GM23338 (cell line): Measurements from ENCODE around the gene FSD1. TPM values are rescaled to one million over a fixed set of nuclear protein-coding genes. Genes with fewer than 3 reads are reported as not detected.

ENCODE experiments used
- ATAC-seq: fragments of 200-7000 bp; cut with Tn5 transposase; 3 replicates; pipeline ENCODE4 v1.9.1; 2020
- DNase-seq: peaks from one replicate; pipeline ENCODE4 v3.0.0-alpha.2; 2015; ENCODE audit warnings: low spot score
- H2AFZ ChIP-seq: fragments of 200-600 bp; sonication (generic); 2 replicates; pipeline ENCODE4 v1.8.0; 2016; ENCODE audit warnings: antibody characterized with exemption, mild to moderate bottlenecking, moderate library complexity
- H3F3A ChIP-seq: fragments of 200-600 bp; sonication (generic); replicated peaks from 2 replicates; pipeline ENCODE4 v1.8.0; 2017; ENCODE audit warnings: antibody characterized with exemption, mixed run types, low read depth
- H3K27ac ChIP-seq: fragments of 200-600 bp; sonication (generic); 2 replicates; pipeline ENCODE4 v1.6.1; 2016; ENCODE audit warnings: low read depth
- H3K27me3 ChIP-seq: fragments of 200-600 bp; sonication (generic); 2 replicates; pipeline ENCODE4 v1.8.0; 2016; ENCODE audit warnings: mild to moderate bottlenecking, mixed run types, moderate library complexity; ENCODE audit not compliant: insufficient read depth
- H3K36me3 ChIP-seq: fragments of 200-600 bp; sonication (generic); 2 replicates; pipeline ENCODE4 v1.8.0; 2016; ENCODE audit warnings: mild to moderate bottlenecking; ENCODE audit not compliant: insufficient read depth
- H3K4me1 ChIP-seq: fragments of 200-600 bp; sonication (generic); 2 replicates; pipeline ENCODE4 v1.8.0; 2016; ENCODE audit warnings: mild to moderate bottlenecking, moderate library complexity; ENCODE audit not compliant: insufficient read depth
- H3K4me2 ChIP-seq: fragments of 200-600 bp; sonication (generic); 2 replicates; pipeline ENCODE4 v1.7.1; 2017; ENCODE audit warnings: mixed run types
- H3K4me3 ChIP-seq: fragments of 200-600 bp; sonication (generic); 2 replicates; pipeline ENCODE4 v1.6.1; 2016; ENCODE audit warnings: mixed run types
- H3K79me2 ChIP-seq: fragments of 200-600 bp; sonication (generic); replicated peaks from 2 replicates; pipeline ENCODE4 v1.8.0; 2017; ENCODE audit warnings: mild to moderate bottlenecking; ENCODE audit not compliant: insufficient read depth
- H3K9me2 ChIP-seq: fragments of 200-600 bp; sonication (generic); 2 replicates; pipeline ENCODE4 v1.8.0; 2017; ENCODE audit not compliant: insufficient read depth
- H4K20me1 ChIP-seq: fragments of 200-600 bp; sonication (generic); replicated peaks from 2 replicates; pipeline ENCODE4 v1.8.0; 2017; ENCODE audit warnings: mild to moderate bottlenecking; ENCODE audit not compliant: insufficient read depth
- H3K27ac Mint-ChIP-seq: 2 replicates; pipeline ENCODE4 v1.8.0; 2020; ENCODE audit warnings: inconsistent platforms, mild to moderate bottlenecking, moderate library complexity, mixed read lengths
- H3K27me3 Mint-ChIP-seq: 3 replicates; pipeline ENCODE4 v1.8.0; 2022; ENCODE audit warnings: low read depth, mild to moderate bottlenecking, moderate library complexity, mixed read lengths, inconsistent platforms; ENCODE audit not compliant: insufficient read depth, poor library complexity
- H3K36me3 Mint-ChIP-seq: 3 replicates; pipeline ENCODE4 v1.8.0; 2021; ENCODE audit warnings: low read depth, mild to moderate bottlenecking, inconsistent platforms, moderate library complexity, mixed read lengths
- H3K4me1 Mint-ChIP-seq: 3 replicates; pipeline ENCODE4 v1.8.0; 2020; ENCODE audit warnings: mild to moderate bottlenecking, inconsistent platforms, mixed read lengths
- H3K4me3 Mint-ChIP-seq: 3 replicates; pipeline ENCODE4 v1.8.0; 2021; ENCODE audit warnings: moderate library complexity, mild to moderate bottlenecking, inconsistent platforms, mixed read lengths
- H3K9me3 Mint-ChIP-seq: 3 replicates; pipeline ENCODE4 v1.8.0; 2020; ENCODE audit warnings: moderate library complexity, mild to moderate bottlenecking, inconsistent platforms, mixed read lengths
- CREB1 ChIP-seq: fragments of 250-450 bp; sonication (Bioruptor Pico); IDR thresholded peaks from 2 replicates; pipeline ENCODE4 v1.5.0; 2020; ENCODE audit warnings: low read depth, mild to moderate bottlenecking, moderate library complexity
- EZH2 ChIP-seq: fragments of 200-600 bp; sonication (generic); IDR thresholded peaks from one replicate; pipeline ENCODE4 v1.8.0; 2017; ENCODE audit warnings: antibody characterized with exemption, mild to moderate bottlenecking, low read depth; ENCODE audit not compliant: unreplicated experiment
- EZH2phosphoT487 ChIP-seq: fragments of 200-600 bp; sonication (generic); IDR thresholded peaks from one replicate; pipeline ENCODE4 v1.8.1; 2018; ENCODE audit warnings: antibody characterized with exemption; ENCODE audit not compliant: unreplicated experiment
- JUNB ChIP-seq: IDR thresholded peaks from one replicate; pipeline ENCODE4 v1.6.1; 2016; ENCODE audit warnings: antibody characterized with exemption; ENCODE audit not compliant: unreplicated experiment
- NANOG ChIP-seq: IDR thresholded peaks from 2 replicates; pipeline ENCODE4 v1.6.1; 2016; ENCODE audit warnings: antibody characterized with exemption, borderline replicate concordance
- POLR2AphosphoS5 ChIP-seq: IDR thresholded peaks from 2 replicates; pipeline ENCODE4 v1.6.1; 2016; ENCODE audit warnings: antibody characterized with exemption, low read depth
- STAT1 ChIP-seq: IDR thresholded peaks from one replicate; pipeline ENCODE4 v1.6.1; 2016; ENCODE audit warnings: antibody characterized with exemption; ENCODE audit not compliant: unreplicated experiment
- ZNF114 ChIP-seq: fragments of 250-450 bp; sonication (Bioruptor Pico); IDR thresholded peaks from 2 replicates; pipeline ENCODE4 v1.5.0; 2020; ENCODE audit warnings: mild to moderate bottlenecking, moderate library complexity
- ZNF331 ChIP-seq: fragments of 250-450 bp; sonication (Bioruptor Pico); IDR thresholded peaks from 2 replicates; pipeline ENCODE4 v1.5.0; 2020; ENCODE audit warnings: low read depth, mild to moderate bottlenecking, moderate library complexity
- polyA plus RNA-seq: library from polyadenylated mRNA; unstranded; fragments of >200 nt; fragmentation: Nextera tagmentation; extraction: Ambion mirVana; gene quantifications from 2 replicates; pipeline ENCODE4 v1.2.1, GENCODE V29; 2016
- total RNA-seq: library from RNA; depleted of rRNA; stranded (reverse); fragments of >200 nt; shearing (Covaris generic); gene quantifications from 2 replicates; pipeline ENCODE4 v1.2.3, GENCODE V29; 2014
- TF ChIP-seq, protein P1 (sequence below): IDR thresholded peaks from 2 replicates; pipeline ENCODE4 v1.6.1; 2016; ENCODE audit warnings: antibody characterized with exemption
- TF ChIP-seq, protein P2 (sequence below): IDR thresholded peaks from one replicate; pipeline ENCODE4 v1.6.1; 2018; ENCODE audit warnings: antibody characterized with exemption; ENCODE audit not compliant: unreplicated experiment
- TF ChIP-seq, protein P3 (sequence below): fragments of 250-450 bp; sonication (Bioruptor Pico); IDR thresholded peaks from 2 replicates; pipeline ENCODE4 v1.5.0; 2020; ENCODE audit warnings: mild to moderate bottlenecking, moderate library complexity
- TF ChIP-seq, protein P4 (sequence below), 2 experiments: fragments of 200-600 bp in 1 of 2; sonication (generic) in 1 of 2; conservative IDR thresholded peaks; 2 replicates each; pipeline versions ENCODE4 v1.5.1 to v1.6.1; 2016 to 2017; ENCODE audit warnings: antibody characterized with exemption in 2 of 2, low read depth in 2 of 2, mild to moderate bottlenecking in 2 of 2, moderate library complexity in 1 of 2

FSD1 gene
- total and polyA plus RNA-seq, 2 experiments from 2014 or later: 50.7 to 82.9 TPM

DNA sequence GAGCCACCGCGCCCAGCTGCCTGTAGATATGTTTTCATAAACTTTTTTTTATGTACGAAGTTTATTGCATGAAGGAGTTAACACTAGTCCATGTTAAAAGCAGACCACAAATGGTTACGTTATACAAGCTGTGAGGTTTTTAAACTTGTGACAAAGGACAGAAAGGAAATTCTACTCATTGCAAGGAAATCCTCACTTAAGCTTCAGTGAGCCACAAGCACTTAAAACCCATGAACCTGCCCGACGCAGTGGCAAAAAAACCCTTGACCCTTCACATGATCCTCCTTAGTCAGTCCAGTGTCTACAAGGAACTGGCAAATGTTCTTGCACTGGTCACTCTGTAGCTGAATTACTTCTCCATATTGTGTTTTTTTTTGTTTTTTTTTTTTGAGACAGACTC lies 43.1 kb downstream of the FSD1 start:
- Histone ChIP-seq H3F3A (peaks cover 14% of the 10 kb centered on the region; the same call in 1 of the 2 replicates), H3K4me2 (no peak overlapping the region), H3K27me3 (no peaks in the 10 kb centered on the region), H4K20me1 (peaks cover 6% of the 10 kb centered on the region), H3K4me3 (no peak overlapping the region), H3K27ac (no peak overlapping the region), H3K79me2 (0 out of 2 replicates have a peak, but pooled peaks cover 5% of the 10 kb centered on the region), H2AFZ (no peak overlapping the region), H3K4me1 (no peaks in the 10 kb centered on the region), H3K36me3 (no peaks in the 10 kb centered on the region; the same call in 1 of the 2 replicates), H3K9me2 (no peaks in the 10 kb centered on the region)
- Mint-ChIP-seq H3K27me3 (peaks cover 19% of the 10 kb centered on the region), H3K9me3 (no peaks in the 10 kb centered on the region), H3K27ac (no peak overlapping the region), H3K4me1 (no peaks in the 10 kb centered on the region), H3K4me3 (no peak overlapping the region), H3K36me3 (peaks cover 38% of the 10 kb centered on the region)
- TF ChIP-seq ZNF331: no peak
- TF ChIP-seq JUNB: no peak
- TF ChIP-seq CREB1 (CRISPR knock-in tag): no peak
- TF ChIP-seq, protein P1, sequence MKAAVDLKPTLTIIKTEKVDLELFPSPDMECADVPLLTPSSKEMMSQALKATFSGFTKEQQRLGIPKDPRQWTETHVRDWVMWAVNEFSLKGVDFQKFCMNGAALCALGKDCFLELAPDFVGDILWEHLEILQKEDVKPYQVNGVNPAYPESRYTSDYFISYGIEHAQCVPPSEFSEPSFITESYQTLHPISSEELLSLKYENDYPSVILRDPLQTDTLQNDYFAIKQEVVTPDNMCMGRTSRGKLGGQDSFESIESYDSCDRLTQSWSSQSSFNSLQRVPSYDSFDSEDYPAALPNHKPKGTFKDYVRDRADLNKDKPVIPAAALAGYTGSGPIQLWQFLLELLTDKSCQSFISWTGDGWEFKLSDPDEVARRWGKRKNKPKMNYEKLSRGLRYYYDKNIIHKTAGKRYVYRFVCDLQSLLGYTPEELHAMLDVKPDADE: no peak
- TF ChIP-seq, protein P2, sequence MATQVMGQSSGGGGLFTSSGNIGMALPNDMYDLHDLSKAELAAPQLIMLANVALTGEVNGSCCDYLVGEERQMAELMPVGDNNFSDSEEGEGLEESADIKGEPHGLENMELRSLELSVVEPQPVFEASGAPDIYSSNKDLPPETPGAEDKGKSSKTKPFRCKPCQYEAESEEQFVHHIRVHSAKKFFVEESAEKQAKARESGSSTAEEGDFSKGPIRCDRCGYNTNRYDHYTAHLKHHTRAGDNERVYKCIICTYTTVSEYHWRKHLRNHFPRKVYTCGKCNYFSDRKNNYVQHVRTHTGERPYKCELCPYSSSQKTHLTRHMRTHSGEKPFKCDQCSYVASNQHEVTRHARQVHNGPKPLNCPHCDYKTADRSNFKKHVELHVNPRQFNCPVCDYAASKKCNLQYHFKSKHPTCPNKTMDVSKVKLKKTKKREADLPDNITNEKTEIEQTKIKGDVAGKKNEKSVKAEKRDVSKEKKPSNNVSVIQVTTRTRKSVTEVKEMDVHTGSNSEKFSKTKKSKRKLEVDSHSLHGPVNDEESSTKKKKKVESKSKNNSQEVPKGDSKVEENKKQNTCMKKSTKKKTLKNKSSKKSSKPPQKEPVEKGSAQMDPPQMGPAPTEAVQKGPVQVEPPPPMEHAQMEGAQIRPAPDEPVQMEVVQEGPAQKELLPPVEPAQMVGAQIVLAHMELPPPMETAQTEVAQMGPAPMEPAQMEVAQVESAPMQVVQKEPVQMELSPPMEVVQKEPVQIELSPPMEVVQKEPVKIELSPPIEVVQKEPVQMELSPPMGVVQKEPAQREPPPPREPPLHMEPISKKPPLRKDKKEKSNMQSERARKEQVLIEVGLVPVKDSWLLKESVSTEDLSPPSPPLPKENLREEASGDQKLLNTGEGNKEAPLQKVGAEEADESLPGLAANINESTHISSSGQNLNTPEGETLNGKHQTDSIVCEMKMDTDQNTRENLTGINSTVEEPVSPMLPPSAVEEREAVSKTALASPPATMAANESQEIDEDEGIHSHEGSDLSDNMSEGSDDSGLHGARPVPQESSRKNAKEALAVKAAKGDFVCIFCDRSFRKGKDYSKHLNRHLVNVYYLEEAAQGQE: no peak
- TF ChIP-seq EZH2: no peak
- no peak for TF ChIP-seq NANOG
- TF ChIP-seq, protein P3, sequence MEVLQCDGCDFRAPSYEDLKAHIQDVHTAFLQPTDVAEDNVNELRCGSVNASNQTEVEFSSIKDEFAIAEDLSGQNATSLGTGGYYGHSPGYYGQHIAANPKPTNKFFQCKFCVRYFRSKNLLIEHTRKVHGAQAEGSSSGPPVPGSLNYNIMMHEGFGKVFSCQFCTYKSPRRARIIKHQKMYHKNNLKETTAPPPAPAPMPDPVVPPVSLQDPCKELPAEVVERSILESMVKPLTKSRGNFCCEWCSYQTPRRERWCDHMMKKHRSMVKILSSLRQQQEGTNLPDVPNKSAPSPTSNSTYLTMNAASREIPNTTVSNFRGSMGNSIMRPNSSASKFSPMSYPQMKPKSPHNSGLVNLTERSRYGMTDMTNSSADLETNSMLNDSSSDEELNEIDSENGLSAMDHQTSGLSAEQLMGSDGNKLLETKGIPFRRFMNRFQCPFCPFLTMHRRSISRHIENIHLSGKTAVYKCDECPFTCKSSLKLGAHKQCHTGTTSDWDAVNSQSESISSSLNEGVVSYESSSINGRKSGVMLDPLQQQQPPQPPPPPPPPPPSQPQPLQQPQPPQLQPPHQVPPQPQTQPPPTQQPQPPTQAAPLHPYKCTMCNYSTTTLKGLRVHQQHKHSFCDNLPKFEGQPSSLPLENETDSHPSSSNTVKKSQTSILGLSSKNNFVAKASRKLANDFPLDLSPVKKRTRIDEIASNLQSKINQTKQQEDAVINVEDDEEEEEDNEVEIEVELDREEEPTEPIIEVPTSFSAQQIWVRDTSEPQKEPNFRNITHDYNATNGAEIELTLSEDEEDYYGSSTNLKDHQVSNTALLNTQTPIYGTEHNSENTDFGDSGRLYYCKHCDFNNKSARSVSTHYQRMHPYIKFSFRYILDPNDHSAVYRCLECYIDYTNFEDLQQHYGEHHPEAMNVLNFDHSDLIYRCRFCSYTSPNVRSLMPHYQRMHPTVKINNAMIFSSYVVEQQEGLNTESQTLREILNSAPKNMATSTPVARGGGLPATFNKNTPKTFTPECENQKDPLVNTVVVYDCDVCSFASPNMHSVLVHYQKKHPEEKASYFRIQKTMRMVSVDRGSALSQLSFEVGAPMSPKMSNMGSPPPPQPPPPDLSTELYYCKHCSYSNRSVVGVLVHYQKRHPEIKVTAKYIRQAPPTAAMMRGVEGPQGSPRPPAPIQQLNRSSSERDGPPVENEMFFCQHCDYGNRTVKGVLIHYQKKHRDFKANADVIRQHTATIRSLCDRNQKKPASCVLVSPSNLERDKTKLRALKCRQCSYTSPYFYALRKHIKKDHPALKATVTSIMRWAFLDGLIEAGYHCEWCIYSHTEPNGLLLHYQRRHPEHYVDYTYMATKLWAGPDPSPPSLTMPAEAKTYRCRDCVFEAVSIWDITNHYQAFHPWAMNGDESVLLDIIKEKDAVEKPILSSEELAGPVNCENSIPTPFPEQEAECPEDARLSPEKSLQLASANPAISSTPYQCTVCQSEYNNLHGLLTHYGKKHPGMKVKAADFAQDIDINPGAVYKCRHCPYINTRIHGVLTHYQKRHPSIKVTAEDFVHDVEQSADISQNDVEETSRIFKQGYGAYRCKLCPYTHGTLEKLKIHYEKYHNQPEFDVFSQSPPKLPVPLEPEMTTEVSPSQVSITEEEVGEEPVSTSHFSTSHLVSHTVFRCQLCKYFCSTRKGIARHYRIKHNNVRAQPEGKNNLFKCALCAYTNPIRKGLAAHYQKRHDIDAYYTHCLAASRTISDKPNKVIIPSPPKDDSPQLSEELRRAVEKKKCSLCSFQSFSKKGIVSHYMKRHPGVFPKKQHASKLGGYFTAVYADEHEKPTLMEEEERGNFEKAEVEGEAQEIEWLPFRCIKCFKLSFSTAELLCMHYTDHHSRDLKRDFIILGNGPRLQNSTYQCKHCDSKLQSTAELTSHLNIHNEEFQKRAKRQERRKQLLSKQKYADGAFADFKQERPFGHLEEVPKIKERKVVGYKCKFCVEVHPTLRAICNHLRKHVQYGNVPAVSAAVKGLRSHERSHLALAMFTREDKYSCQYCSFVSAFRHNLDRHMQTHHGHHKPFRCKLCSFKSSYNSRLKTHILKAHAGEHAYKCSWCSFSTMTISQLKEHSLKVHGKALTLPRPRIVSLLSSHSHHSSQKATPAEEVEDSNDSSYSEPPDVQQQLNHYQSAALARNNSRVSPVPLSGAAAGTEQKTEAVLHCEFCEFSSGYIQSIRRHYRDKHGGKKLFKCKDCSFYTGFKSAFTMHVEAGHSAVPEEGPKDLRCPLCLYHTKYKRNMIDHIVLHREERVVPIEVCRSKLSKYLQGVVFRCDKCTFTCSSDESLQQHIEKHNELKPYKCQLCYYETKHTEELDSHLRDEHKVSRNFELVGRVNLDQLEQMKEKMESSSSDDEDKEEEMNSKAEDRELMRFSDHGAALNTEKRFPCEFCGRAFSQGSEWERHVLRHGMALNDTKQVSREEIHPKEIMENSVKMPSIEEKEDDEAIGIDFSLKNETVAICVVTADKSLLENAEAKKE (CRISPR knock-in tag): no peak
- TF ChIP-seq EZH2phosphoT487: no peak
- TF ChIP-seq POLR2AphosphoS5: no peak
- TF ChIP-seq, protein P4, sequence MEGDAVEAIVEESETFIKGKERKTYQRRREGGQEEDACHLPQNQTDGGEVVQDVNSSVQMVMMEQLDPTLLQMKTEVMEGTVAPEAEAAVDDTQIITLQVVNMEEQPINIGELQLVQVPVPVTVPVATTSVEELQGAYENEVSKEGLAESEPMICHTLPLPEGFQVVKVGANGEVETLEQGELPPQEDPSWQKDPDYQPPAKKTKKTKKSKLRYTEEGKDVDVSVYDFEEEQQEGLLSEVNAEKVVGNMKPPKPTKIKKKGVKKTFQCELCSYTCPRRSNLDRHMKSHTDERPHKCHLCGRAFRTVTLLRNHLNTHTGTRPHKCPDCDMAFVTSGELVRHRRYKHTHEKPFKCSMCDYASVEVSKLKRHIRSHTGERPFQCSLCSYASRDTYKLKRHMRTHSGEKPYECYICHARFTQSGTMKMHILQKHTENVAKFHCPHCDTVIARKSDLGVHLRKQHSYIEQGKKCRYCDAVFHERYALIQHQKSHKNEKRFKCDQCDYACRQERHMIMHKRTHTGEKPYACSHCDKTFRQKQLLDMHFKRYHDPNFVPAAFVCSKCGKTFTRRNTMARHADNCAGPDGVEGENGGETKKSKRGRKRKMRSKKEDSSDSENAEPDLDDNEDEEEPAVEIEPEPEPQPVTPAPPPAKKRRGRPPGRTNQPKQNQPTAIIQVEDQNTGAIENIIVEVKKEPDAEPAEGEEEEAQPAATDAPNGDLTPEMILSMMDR (conservative IDR thresholded peaks at IDR 0.05; ENCODE audit: low read depth in 2 of 2): no peak
- no peak for TF ChIP-seq ZNF114 (CRISPR knock-in tag)
- TF ChIP-seq STAT1: no peak
- DNase-seq (no peak), ATAC-seq (no peak)
